Ishikawa (cell line): ENCODE data around the gene PSMD2.

ENCODE experiments used
- CEBPB ChIP-seq: IDR thresholded peaks from 2 replicates; pipeline ENCODE4 v1.6.1; 2012
- CREB1 ChIP-seq: IDR thresholded peaks from 2 replicates; pipeline ENCODE4 v1.6.1; 2012; ENCODE audit warnings: low read depth
- EGR1 ChIP-seq: IDR thresholded peaks from 2 replicates; pipeline ENCODE4 v1.6.1; 2012
- EP300 ChIP-seq: IDR thresholded peaks from 2 replicates; pipeline ENCODE4 v1.6.1; 2012; ENCODE audit warnings: borderline replicate concordance
- FOXM1 ChIP-seq: IDR thresholded peaks from 2 replicates; pipeline ENCODE4 v1.6.1; 2012; ENCODE audit warnings: low read depth, borderline replicate concordance
- NFIC ChIP-seq: IDR thresholded peaks from 2 replicates; pipeline ENCODE4 v1.6.1; 2012
- RAD21 ChIP-seq: IDR thresholded peaks from 2 replicates; pipeline ENCODE4 v1.6.1; 2012; ENCODE audit warnings: low read depth
- REST ChIP-seq: IDR thresholded peaks from 2 replicates; pipeline ENCODE4 v1.6.1; 2012; ENCODE audit warnings: low read depth, mild to moderate bottlenecking
- TAF1 ChIP-seq: IDR thresholded peaks from 2 replicates; pipeline ENCODE4 v1.6.1; 2012; ENCODE audit warnings: low read depth, mild to moderate bottlenecking
- TCF12 ChIP-seq: IDR thresholded peaks from 2 replicates; pipeline ENCODE4 v1.6.1; 2012; ENCODE audit warnings: low read depth
- TEAD4 ChIP-seq: IDR thresholded peaks from 2 replicates; pipeline ENCODE4 v1.6.1; 2012
- YY1 ChIP-seq: IDR thresholded peaks from 2 replicates; pipeline ENCODE4 v1.6.1; 2012; ENCODE audit warnings: low read depth
- TF ChIP-seq, protein P1 (sequence below): IDR thresholded peaks from 2 replicates; pipeline ENCODE4 v1.6.1; 2012
- TF ChIP-seq, protein P2 (sequence below): IDR thresholded peaks from 2 replicates; pipeline ENCODE4 v1.6.1; 2012

- TF ChIP-seq TAF1 (peak; percentile 49; the same call in 1 of the 2 replicates), REST (no peak), EP300 (no peak), NFIC (0 out of 2 replicates have a peak, but pooled peaks have one; percentile 5), CEBPB (peak; percentile 93), FOXM1 (no peak), RAD21 (no peak), CREB1 (no peak; the same call in 1 of the 2 replicates), TEAD4 (no peak), YY1 (peak; percentile 38), TCF12 (no peak), EGR1 (peak; percentile 42; the same call in 1 of the 2 replicates)
- TF ChIP-seq, protein P1, sequence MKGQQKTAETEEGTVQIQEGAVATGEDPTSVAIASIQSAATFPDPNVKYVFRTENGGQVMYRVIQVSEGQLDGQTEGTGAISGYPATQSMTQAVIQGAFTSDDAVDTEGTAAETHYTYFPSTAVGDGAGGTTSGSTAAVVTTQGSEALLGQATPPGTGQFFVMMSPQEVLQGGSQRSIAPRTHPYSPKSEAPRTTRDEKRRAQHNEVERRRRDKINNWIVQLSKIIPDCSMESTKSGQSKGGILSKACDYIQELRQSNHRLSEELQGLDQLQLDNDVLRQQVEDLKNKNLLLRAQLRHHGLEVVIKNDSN, result no peak
- TF ChIP-seq, protein P2, sequence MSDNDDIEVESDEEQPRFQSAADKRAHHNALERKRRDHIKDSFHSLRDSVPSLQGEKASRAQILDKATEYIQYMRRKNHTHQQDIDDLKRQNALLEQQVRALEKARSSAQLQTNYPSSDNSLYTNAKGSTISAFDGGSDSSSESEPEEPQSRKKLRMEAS, result peak; percentile 56
These were observed 36.9 kb upstream of the PSMD2 start for GRCh38 chr3:184261854-184262763.
